ENCODE results near the gene NXN.

DNA sequence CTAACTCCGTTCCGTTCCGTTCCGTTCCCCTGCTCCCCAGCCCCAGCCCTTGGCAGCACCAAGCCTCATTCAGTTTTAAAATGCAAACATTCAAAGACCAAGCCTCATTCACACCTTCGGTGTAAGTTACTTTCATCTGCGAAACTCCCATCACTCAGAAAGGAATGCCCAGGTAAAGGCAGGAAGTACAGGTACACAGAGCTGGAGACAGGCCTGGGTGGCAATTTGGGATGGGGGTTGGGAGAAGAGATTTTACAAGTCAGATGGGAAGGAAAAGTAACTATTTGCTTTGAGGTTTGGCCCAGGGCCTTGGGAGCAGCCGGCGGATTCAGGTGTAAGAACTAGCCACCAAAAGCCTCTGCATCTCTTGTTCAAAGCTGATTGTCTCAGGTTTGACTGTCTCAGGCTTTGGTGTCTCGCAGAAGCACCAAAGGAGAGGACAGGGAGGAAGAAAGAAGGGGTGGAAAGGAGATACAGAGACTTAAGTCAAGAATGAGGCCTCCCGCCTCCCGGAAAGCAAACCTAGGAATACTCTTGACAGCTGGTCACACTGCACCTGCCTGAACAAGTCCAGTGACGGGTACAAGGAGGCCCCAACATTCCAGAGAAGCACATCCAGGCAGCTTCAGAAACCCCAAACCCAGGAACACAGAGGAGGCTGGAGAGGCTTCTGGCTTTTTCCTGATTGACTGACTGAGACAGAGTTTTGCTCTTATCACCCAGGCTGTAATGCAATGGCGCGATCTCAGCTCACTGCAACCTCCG, 54.7 kb downstream of the NXN start:
- TF ChIP-seq CTCF (conservative IDR thresholded peaks at IDR 0.05) (no peak), ZFX (IDR thresholded peaks at IDR 0.05) (no peak)

Measured in C4-2B (cell line).